MM.1S (cell line): ENCODE data around the gene CHRDL1.

Experiments used
- DNase-seq: peaks from one replicate; pipeline ENCODE4 v3.0.0-alpha.2; 2015
- H2AFZ ChIP-seq: fragments of 300-600 bp; sonication (generic); 2 replicates; pipeline ENCODE4 v1.6.0; 2016; ENCODE audit warnings: antibody characterized with exemption, low read length
- H3F3A ChIP-seq: fragments of 300-600 bp; sonication (generic); 2 replicates; pipeline ENCODE4 v1.6.1; 2016; ENCODE audit warnings: mild to moderate bottlenecking, antibody characterized with exemption, low read length, moderate library complexity, mixed read lengths; ENCODE audit not compliant: insufficient read depth
- H3K27ac ChIP-seq: fragments of 300-600 bp; sonication (generic); 2 replicates; pipeline ENCODE4 v1.5.1; 2016; ENCODE audit warnings: mild to moderate bottlenecking, low read length
- H3K27me3 ChIP-seq: fragments of 300-600 bp; sonication (generic); replicated peaks from 2 replicates; pipeline ENCODE4 v1.6.0; 2016; ENCODE audit warnings: low read length; ENCODE audit not compliant: insufficient read depth
- H3K36me3 ChIP-seq: fragments of 300-600 bp; sonication (generic); replicated peaks from 2 replicates; pipeline ENCODE4 v1.6.1; 2016; ENCODE audit warnings: mild to moderate bottlenecking, low read length, mixed read lengths; ENCODE audit not compliant: insufficient read depth
- H3K4me1 ChIP-seq: fragments of 300-600 bp; sonication (generic); 2 replicates; pipeline ENCODE4 v1.6.1; 2016; ENCODE audit warnings: low read length, mixed read lengths
- H3K4me2 ChIP-seq: fragments of 300-600 bp; sonication (generic); 2 replicates; pipeline ENCODE4 v1.6.0; 2016; ENCODE audit warnings: low read depth, low read length
- H3K4me3 ChIP-seq: fragments of 300-600 bp; sonication (generic); 2 replicates; pipeline ENCODE4 v1.5.1; 2016; ENCODE audit warnings: low read length, mixed read lengths
- H3K79me2 ChIP-seq: fragments of 300-600 bp; sonication (generic); 2 replicates; pipeline ENCODE4 v1.6.1; 2016; ENCODE audit warnings: mixed run types, low read length, mixed read lengths
- H3K9ac ChIP-seq: fragments of 300-600 bp; sonication (generic); 2 replicates; pipeline ENCODE4 v1.6.1; 2016; ENCODE audit warnings: low read length, mixed read lengths
- H3K9me2 ChIP-seq: fragments of 300-600 bp; sonication (generic); replicated peaks from 2 replicates; pipeline ENCODE4 v1.6.1; 2016; ENCODE audit warnings: mild to moderate bottlenecking, low read length, mixed read lengths; ENCODE audit not compliant: insufficient read depth
- H3K9me3 ChIP-seq: fragments of 300-600 bp; sonication (generic); replicated peaks from 2 replicates; pipeline ENCODE4 v1.6.1; 2016; ENCODE audit warnings: mild to moderate bottlenecking, low read length, mixed read lengths; ENCODE audit not compliant: insufficient read depth
- H4K20me1 ChIP-seq: fragments of 300-600 bp; sonication (generic); 2 replicates; pipeline ENCODE4 v1.6.1; 2016; ENCODE audit warnings: mild to moderate bottlenecking, low read length, moderate library complexity, mixed read lengths; ENCODE audit not compliant: insufficient read depth
- EZH2 ChIP-seq: fragments of 300-600 bp; sonication (generic); optimal IDR thresholded peaks from 2 replicates; pipeline ENCODE3; 2017; ENCODE audit warnings: low read depth, mild to moderate bottlenecking, antibody characterized with exemption, low read length, mixed read lengths
- EZH2phosphoT487 ChIP-seq: fragments of 300-600 bp; sonication (generic); IDR thresholded peaks from 2 replicates; pipeline ENCODE4 v1.6.1; 2018; ENCODE audit warnings: antibody characterized with exemption, low read length
- TF ChIP-seq, protein P1 (sequence below): fragments of 300-600 bp; sonication (generic); IDR thresholded peaks from 2 replicates; pipeline ENCODE4 v1.5.1; 2016; ENCODE audit warnings: antibody characterized with exemption, low read length, mixed read lengths

CHRDL1 gene

GRCh38 chrX:110795645-110796406, at the start of gene CHRDL1:
TSS of gene CHRDL1 (minus strand) at chrX:110795817. CDS start at chrX:110792181, 3,636 bp downstream.
- no peaks in the 10 kb centered on the region for H4K20me1 ChIP-seq
- no peak within 1 kb of the TSS for H3K27ac ChIP-seq
- no peaks in the 10 kb centered on the region for H3K9me3 ChIP-seq
- no peaks in the 10 kb centered on the region for H3F3A ChIP-seq
- no peaks in the 10 kb centered on the region for H3K79me2 ChIP-seq
- TF ChIP-seq EZH2phosphoT487 (no peak), EZH2 (no peak)
- TF ChIP-seq, protein P1, sequence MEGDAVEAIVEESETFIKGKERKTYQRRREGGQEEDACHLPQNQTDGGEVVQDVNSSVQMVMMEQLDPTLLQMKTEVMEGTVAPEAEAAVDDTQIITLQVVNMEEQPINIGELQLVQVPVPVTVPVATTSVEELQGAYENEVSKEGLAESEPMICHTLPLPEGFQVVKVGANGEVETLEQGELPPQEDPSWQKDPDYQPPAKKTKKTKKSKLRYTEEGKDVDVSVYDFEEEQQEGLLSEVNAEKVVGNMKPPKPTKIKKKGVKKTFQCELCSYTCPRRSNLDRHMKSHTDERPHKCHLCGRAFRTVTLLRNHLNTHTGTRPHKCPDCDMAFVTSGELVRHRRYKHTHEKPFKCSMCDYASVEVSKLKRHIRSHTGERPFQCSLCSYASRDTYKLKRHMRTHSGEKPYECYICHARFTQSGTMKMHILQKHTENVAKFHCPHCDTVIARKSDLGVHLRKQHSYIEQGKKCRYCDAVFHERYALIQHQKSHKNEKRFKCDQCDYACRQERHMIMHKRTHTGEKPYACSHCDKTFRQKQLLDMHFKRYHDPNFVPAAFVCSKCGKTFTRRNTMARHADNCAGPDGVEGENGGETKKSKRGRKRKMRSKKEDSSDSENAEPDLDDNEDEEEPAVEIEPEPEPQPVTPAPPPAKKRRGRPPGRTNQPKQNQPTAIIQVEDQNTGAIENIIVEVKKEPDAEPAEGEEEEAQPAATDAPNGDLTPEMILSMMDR: no peak
- no peaks in the 10 kb centered on the region for H3K36me3 ChIP-seq
- peak within 1 kb of the TSS; percentile 61 for H2AFZ ChIP-seq
- H3K9me2 ChIP-seq: no peaks in the 10 kb centered on the region
- H3K4me1 ChIP-seq: no peaks in the 10 kb centered on the region
- H3K27me3 ChIP-seq: no peaks in the 10 kb centered on the region
- H3K4me2 ChIP-seq: peak within 1 kb of the TSS; percentile 56
- peak within 1 kb of the TSS; percentile 37; the same call in 1 of the 2 replicates for H3K9ac ChIP-seq
- H3K4me3 ChIP-seq: peak within 1 kb of the TSS; percentile 58
- peak; percentile 66 for DNase-seq

DNA sequence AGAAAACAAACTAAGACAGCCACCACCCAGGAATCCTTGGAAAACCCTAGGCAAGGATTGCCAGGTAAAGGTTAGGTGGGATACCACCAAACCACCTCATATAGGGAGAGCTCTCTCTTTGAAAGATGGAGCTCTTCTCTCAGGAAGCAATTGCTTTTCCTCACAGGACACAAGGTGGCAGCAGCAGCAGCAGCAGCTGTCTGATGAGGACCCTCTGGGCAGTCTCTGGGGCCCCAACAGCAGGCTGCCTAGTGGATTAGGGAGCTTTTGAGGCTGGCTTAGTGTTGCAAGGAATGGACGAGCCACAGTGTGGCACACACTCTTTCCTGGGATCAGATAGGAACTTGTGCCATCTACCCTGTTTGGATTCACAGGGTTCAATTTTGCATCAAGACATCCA, 41.4 kb upstream of the CHRDL1 start:
- H3K9ac ChIP-seq: no peak overlapping the region
- H3K9me2 ChIP-seq: no peaks in the 10 kb centered on the region
- no peak overlapping the region for H3K27ac ChIP-seq
- no peak for TF ChIP-seq EZH2
- TF ChIP-seq, protein P1: peak; percentile 18; the same call in 1 of the 2 replicates
- TF ChIP-seq EZH2phosphoT487: no peak
- no peak for DNase-seq
- H3K4me2 ChIP-seq: no peak overlapping the region
- no peaks in the 10 kb centered on the region for H3F3A ChIP-seq
- H4K20me1 ChIP-seq: no peaks in the 10 kb centered on the region
- no peaks in the 10 kb centered on the region for H3K9me3 ChIP-seq
- H2AFZ ChIP-seq: no peak overlapping the region
- H3K4me1 ChIP-seq: no peaks in the 10 kb centered on the region
- no peaks in the 10 kb centered on the region for H3K79me2 ChIP-seq
- H3K4me3 ChIP-seq: no peak overlapping the region
- H3K36me3 ChIP-seq: no peaks in the 10 kb centered on the region
- no peaks in the 10 kb centered on the region for H3K27me3 ChIP-seq

GRCh38 chrX:110836451-110836850, 40.8 kb upstream of the CHRDL1 start:
- H3K4me2 ChIP-seq: no peak overlapping the region
- H3K9me3 ChIP-seq: no peaks in the 10 kb centered on the region
- no peak for DNase-seq
- no peaks in the 10 kb centered on the region for H3K36me3 ChIP-seq
- H3K27me3 ChIP-seq: no peaks in the 10 kb centered on the region
- H3K27ac ChIP-seq: no peak overlapping the region
- H3F3A ChIP-seq: no peaks in the 10 kb centered on the region
- no peaks in the 10 kb centered on the region for H3K79me2 ChIP-seq
- H3K4me3 ChIP-seq: no peak overlapping the region
- H2AFZ ChIP-seq: no peak overlapping the region
- H3K9me2 ChIP-seq: no peaks in the 10 kb centered on the region
- no peak for TF ChIP-seq EZH2phosphoT487
- TF ChIP-seq, protein P1: no peak
- no peak for TF ChIP-seq EZH2
- H3K9ac ChIP-seq: no peak overlapping the region
- no peaks in the 10 kb centered on the region for H4K20me1 ChIP-seq
- no peaks in the 10 kb centered on the region for H3K4me1 ChIP-seq
